Activated CD4-positive, alpha-beta T cell treated with anti-CD3 and anti-CD28 coated beads, Interleukin-2, amount 10 ng/mL, durations not matched to agents 7 days and 5 days (primary cell): ENCODE results near the gene RIMBP2. TPM values are rescaled to one million over a fixed set of nuclear protein-coding genes. Genes with fewer than 3 reads are reported as not detected.

Experiments
- CTCF ChIA-PET: fragments of 350-600 bp; sonication (Branson Sonifier 250); formaldehyde crosslinking; loops from one replicate; lab custom pipeline; 2021; ENCODE audit warnings: antibody characterized with exemption; lab: Charles Lee
- POLR2A ChIA-PET: fragments of 350-600 bp; sonication (Branson Sonifier 250); formaldehyde crosslinking; loops from one replicate; lab custom pipeline; 2021; ENCODE audit warnings: antibody characterized with exemption; lab: Charles Lee
- DNase-seq: peaks from one replicate; pipeline ENCODE4 v3.0.0-alpha.2; 2020
- H3K27ac Mint-ChIP-seq: one replicate; pipeline ENCODE4 v1.8.0; 2021; ENCODE audit warnings: mild to moderate bottlenecking, moderate library complexity, mixed read lengths
- H3K27me3 Mint-ChIP-seq: one replicate; pipeline ENCODE4 v1.8.0; 2021; ENCODE audit warnings: mixed read lengths
- H3K36me3 Mint-ChIP-seq: one replicate; pipeline ENCODE4 v1.8.0; 2021; ENCODE audit warnings: low read depth, mixed read lengths
- H3K4me1 Mint-ChIP-seq: one replicate; pipeline ENCODE4 v1.8.0; 2021; ENCODE audit warnings: mixed read lengths
- H3K4me3 Mint-ChIP-seq: one replicate; pipeline ENCODE4 v1.8.0; 2021; ENCODE audit warnings: mild to moderate bottlenecking, moderate library complexity, mixed read lengths
- H3K9me3 Mint-ChIP-seq: one replicate; pipeline ENCODE4 v1.8.0; 2021; ENCODE audit warnings: mixed read lengths
- total RNA-seq, 2 experiments: library from RNA; stranded (reverse); gene quantifications; one replicate each; pipeline ENCODE4 v1.2.3, GENCODE V29; 2021

The RIMBP2 gene
- total RNA-seq, 2 experiments from 2014 or later = not detected

GRCh38 chr12:130663514-130663913 lies 52.6 kb downstream of the RIMBP2 start:
- Mint-ChIP-seq H3K36me3 (no peaks in the 10 kb centered on the region), H3K9me3 (peaks cover 3% of the 10 kb centered on the region), H3K4me3 (no peak overlapping the region), H3K27ac (no peak overlapping the region), H3K27me3 (no peaks in the 10 kb centered on the region), H3K4me1 (no peaks in the 10 kb centered on the region)
- DNase-seq = no peak
- POLR2A ChIA-PET = no interaction called here
- CTCF ChIA-PET = no interaction called here

- Mint-ChIP-seq H3K27me3 (no peaks in the 10 kb centered on the region), H3K9me3 (no peaks in the 10 kb centered on the region), H3K4me1 (no peaks in the 10 kb centered on the region), H3K36me3 (no peaks in the 10 kb centered on the region), H3K27ac (no peak overlapping the region), H3K4me3 (no peak overlapping the region)
- no peak for DNase-seq
- ChIA-PET CTCF (no interaction called here), POLR2A (no interaction called here)
Measured at GRCh38 chr12:130661486-130662255, 54.4 kb downstream of the RIMBP2 start.

- Mint-ChIP-seq H3K27ac (no peak overlapping the region), H3K4me1 (no peaks in the 10 kb centered on the region), H3K27me3 (no peaks in the 10 kb centered on the region), H3K9me3 (no peaks in the 10 kb centered on the region), H3K36me3 (no peaks in the 10 kb centered on the region), H3K4me3 (no peak overlapping the region)
- CTCF ChIA-PET = no interaction called here
- POLR2A ChIA-PET = no interaction called here
- DNase-seq = no peak
Measured at GRCh38 chr12:130661059-130661458, 55.0 kb downstream of the RIMBP2 start.

- POLR2A ChIA-PET = no interaction called here
- CTCF ChIA-PET = no interaction called here
- DNase-seq = no peak
- Mint-ChIP-seq H3K9me3 (peaks cover 3% of the 10 kb centered on the region), H3K27ac (no peak overlapping the region), H3K27me3 (no peaks in the 10 kb centered on the region), H3K4me1 (no peaks in the 10 kb centered on the region), H3K4me3 (no peak overlapping the region), H3K36me3 (no peaks in the 10 kb centered on the region)
Measured at GRCh38 chr12:130658145-130658911, 57.8 kb downstream of the RIMBP2 start.

GRCh38 chr12:130656411-130656810 lies 59.7 kb downstream of the RIMBP2 start:
- DNase-seq = no peak
- H3K36me3 Mint-ChIP-seq = no peaks in the 10 kb centered on the region
- H3K4me3 Mint-ChIP-seq = no peak overlapping the region
- no peaks in the 10 kb centered on the region for H3K27me3 Mint-ChIP-seq
- H3K9me3 Mint-ChIP-seq = peaks cover 3% of the 10 kb centered on the region
- H3K27ac Mint-ChIP-seq = no peak overlapping the region
- ChIA-PET CTCF (no interaction called here), POLR2A (no interaction called here)
- H3K4me1 Mint-ChIP-seq = no peaks in the 10 kb centered on the region

GRCh38 chr12:130655881-130656280 lies 60.2 kb downstream of the RIMBP2 start:
- no peaks in the 10 kb centered on the region for H3K4me1 Mint-ChIP-seq
- DNase-seq = no peak
- H3K27me3 Mint-ChIP-seq = no peaks in the 10 kb centered on the region
- POLR2A ChIA-PET = no interaction called here
- CTCF ChIA-PET = no interaction called here
- H3K27ac Mint-ChIP-seq = no peak overlapping the region
- no peak overlapping the region for H3K4me3 Mint-ChIP-seq
- H3K36me3 Mint-ChIP-seq = no peaks in the 10 kb centered on the region
- H3K9me3 Mint-ChIP-seq = peaks cover 3% of the 10 kb centered on the region

- H3K27me3 Mint-ChIP-seq = no peaks in the 10 kb centered on the region
- DNase-seq = no peak
- H3K4me1 Mint-ChIP-seq = no peaks in the 10 kb centered on the region
- ChIA-PET CTCF (no interaction called here), POLR2A (no interaction called here)
- H3K36me3 Mint-ChIP-seq = no peaks in the 10 kb centered on the region
- H3K4me3 Mint-ChIP-seq = no peak overlapping the region
- H3K27ac Mint-ChIP-seq = no peak overlapping the region
- peaks cover 3% of the 10 kb centered on the region for H3K9me3 Mint-ChIP-seq
Measured at GRCh38 chr12:130655010-130655409, 61.1 kb downstream of the RIMBP2 start.

- H3K36me3 Mint-ChIP-seq = peaks cover under 1% of the 10 kb centered on the region
- H3K27me3 Mint-ChIP-seq = no peaks in the 10 kb centered on the region
- no peak overlapping the region for H3K4me3 Mint-ChIP-seq
- ChIA-PET CTCF (no interaction called here), POLR2A (no interaction called here)
- H3K4me1 Mint-ChIP-seq = no peaks in the 10 kb centered on the region
- H3K27ac Mint-ChIP-seq = no peak overlapping the region
- DNase-seq = no peak
- peaks cover 8% of the 10 kb centered on the region for H3K9me3 Mint-ChIP-seq
Measured at GRCh38 chr12:130651188-130651959, 64.7 kb downstream of the RIMBP2 start.

GRCh38 chr12:130650131-130650530 lies 66.0 kb downstream of the RIMBP2 start:
- Mint-ChIP-seq H3K27me3 (no peaks in the 10 kb centered on the region), H3K27ac (no peak overlapping the region), H3K4me3 (no peak overlapping the region), H3K9me3 (peaks cover 7% of the 10 kb centered on the region), H3K4me1 (no peaks in the 10 kb centered on the region), H3K36me3 (peaks cover 1% of the 10 kb centered on the region)
- ChIA-PET POLR2A (no interaction called here), CTCF (no interaction called here)
- no peak for DNase-seq

GRCh38 chr12:130649101-130650045 lies 66.7 kb downstream of the RIMBP2 start:
- peaks cover 6% of the 10 kb centered on the region for H3K9me3 Mint-ChIP-seq
- POLR2A ChIA-PET = no interaction called here
- CTCF ChIA-PET = no interaction called here
- H3K4me1 Mint-ChIP-seq = no peaks in the 10 kb centered on the region
- peaks cover 1% of the 10 kb centered on the region for H3K36me3 Mint-ChIP-seq
- no peak for DNase-seq
- H3K4me3 Mint-ChIP-seq = no peak overlapping the region
- H3K27me3 Mint-ChIP-seq = no peaks in the 10 kb centered on the region
- no peak overlapping the region for H3K27ac Mint-ChIP-seq

GRCh38 chr12:130647814-130648213 lies 68.3 kb downstream of the RIMBP2 start:
- no peak overlapping the region for H3K4me3 Mint-ChIP-seq
- no peak overlapping the region for H3K27ac Mint-ChIP-seq

GRCh38 chr12:130646716-130647370 lies 69.3 kb downstream of the RIMBP2 start:
- Mint-ChIP-seq H3K36me3 (peaks cover 1% of the 10 kb centered on the region), H3K9me3 (peaks cover 6% of the 10 kb centered on the region), H3K4me1 (no peaks in the 10 kb centered on the region), H3K27me3 (no peaks in the 10 kb centered on the region), H3K27ac (no peak overlapping the region), H3K4me3 (no peak overlapping the region)
- ChIA-PET CTCF (no interaction called here), POLR2A (no interaction called here)
- no peak for DNase-seq

More at GRCh38 chr12:130647814-130648213, 68.3 kb downstream of the RIMBP2 start:
- Mint-ChIP-seq H3K9me3 (peaks cover 6% of the 10 kb centered on the region), H3K4me1 (no peaks in the 10 kb centered on the region), H3K27me3 (no peaks in the 10 kb centered on the region), H3K36me3 (peaks cover 1% of the 10 kb centered on the region)
- ChIA-PET CTCF (interaction anchor here (0.7 kb wide), 1 partner anchor 23 kb away, joined by 3 read pairs; no protein-coding TSS in a partner anchor), POLR2A (no interaction called here)
- DNase-seq = no peak
